Middle frontal gyrus (tissue), 1 donor: ENCODE data around the gene UCHL5.

Experiments used
- DNase-seq: peaks from one replicate; pipeline ENCODE4 v3.0.0-alpha.2; 2015; ENCODE audit warnings: low spot score; ENCODE audit errors: extremely low spot score

Gene UCHL5

DNA sequence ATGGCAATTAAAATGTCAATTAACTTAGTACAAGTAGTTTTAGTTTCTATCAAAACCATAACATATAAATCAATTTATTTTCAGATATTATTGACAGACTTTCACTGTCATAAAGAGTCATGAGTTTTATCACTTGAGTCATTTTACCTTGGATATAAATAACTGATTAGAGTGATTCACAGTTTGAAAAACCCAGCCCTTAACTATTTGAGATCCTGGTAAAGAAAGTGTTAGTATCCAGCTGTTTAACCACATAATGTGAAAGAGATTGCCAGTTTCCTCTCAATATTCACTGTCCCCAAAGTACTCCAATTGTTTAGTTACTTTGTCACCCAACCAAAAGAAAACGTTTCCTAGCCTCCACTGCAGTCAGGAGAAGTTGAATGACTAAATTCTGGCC is 91.3 kb downstream of the UCHL5 start:
- DNase-seq = no peak

DNA sequence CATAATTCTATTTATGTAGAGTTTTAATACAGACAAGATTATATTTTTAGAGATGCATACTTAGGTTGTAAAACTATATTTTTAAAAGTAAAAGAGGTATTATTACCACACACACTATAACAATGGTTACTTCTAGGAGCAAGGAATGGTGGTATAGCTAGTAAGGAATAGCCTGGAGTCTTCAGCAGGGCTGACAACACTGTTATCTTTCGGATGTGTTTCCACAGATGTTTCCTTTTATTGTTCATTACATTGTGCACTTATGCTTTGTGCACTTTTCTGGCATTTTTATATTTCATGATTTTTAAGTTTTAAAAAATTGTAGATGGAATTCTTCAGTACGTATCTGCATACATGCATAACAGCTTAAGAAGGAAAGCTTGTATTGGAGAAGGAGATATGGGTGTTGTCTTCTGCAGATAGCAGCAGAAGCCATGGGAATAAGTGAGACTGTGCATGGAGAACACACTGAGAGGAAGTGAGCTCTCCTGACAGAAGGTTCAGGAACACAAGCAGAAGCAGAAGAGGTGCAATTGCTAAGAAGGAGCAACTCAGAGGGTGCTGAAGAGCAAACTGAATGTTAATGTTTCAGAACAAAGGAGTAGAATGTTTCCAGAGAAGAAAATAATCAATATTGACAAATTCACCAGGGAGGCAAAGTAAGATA is 91.8 kb downstream of the UCHL5 start:
- no peak for DNase-seq

DNA sequence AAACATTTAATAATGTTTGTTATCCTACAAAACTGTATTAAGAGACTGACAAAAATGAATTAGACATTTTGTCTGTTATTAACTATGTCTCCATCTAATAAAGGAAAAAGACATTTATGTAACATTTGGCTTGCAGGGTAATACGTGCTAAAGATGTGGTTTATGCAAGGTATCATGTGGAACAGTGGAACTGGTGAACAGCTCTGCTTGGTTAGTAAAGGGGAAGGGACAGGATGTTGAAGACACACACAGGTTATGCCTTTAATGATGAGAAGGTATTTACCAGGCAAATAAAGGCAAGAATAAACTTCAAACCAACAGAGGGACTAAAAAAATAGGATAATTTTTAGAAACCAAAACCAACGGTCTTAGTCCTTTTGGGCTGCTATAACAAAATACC is 93.1 kb downstream of the UCHL5 start:
- DNase-seq = no peak

DNA sequence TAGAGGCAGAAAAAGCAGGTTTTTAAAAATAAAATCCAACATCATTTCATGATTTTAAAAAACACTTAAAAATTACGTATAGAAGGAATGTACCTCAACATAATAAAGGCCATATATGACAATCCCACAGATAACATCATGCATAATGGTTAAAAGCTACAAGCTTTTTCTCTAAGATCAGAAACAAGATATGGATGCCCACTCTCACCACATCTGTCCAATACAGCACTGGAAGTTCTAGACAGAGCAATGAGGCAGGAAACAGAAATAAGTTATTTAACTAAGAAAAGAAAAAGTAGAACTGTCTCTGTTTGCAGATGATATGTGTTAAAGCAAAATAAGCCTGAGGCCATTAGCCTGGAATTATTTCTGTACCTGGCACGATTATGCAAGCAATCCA is 96.3 kb downstream of the UCHL5 start:
- no peak for DNase-seq
